Activated naive CD8-positive, alpha-beta T cell treated with anti-CD3 and anti-CD28 coated beads for 36 hours (primary cell): ENCODE measurements around the gene CALR. TPM values are rescaled to one million over a fixed set of nuclear protein-coding genes. Genes with fewer than 3 reads are reported as not detected.
"Not testable (repeated sequence)": the region's sequence is repeated elsewhere in the genome, so short reads cannot be mapped to it uniquely, and the experiment has no call there.

Experiments
- DNase-seq: peaks from one replicate; pipeline ENCODE4 v3.0.0; 2021
- H3K27ac Mint-ChIP-seq: one replicate; pipeline ENCODE4 v1.8.0; 2022; ENCODE audit warnings: mild to moderate bottlenecking, moderate library complexity, mixed read lengths
- H3K27me3 Mint-ChIP-seq: one replicate; pipeline ENCODE4 v1.8.0; 2022; ENCODE audit warnings: mild to moderate bottlenecking, mixed read lengths
- H3K36me3 Mint-ChIP-seq: one replicate; pipeline ENCODE4 v1.8.0; 2021; ENCODE audit warnings: mild to moderate bottlenecking, mixed read lengths
- H3K4me1 Mint-ChIP-seq: one replicate; pipeline ENCODE4 v1.8.0; 2021; ENCODE audit warnings: mixed read lengths
- H3K4me3 Mint-ChIP-seq: one replicate; pipeline ENCODE4 v1.8.0; 2022; ENCODE audit warnings: mild to moderate bottlenecking, moderate library complexity, mixed read lengths
- H3K9me3 Mint-ChIP-seq: one replicate; pipeline ENCODE4 v1.8.0; 2022; ENCODE audit warnings: mixed read lengths
- total RNA-seq, 2 experiments: library from RNA; stranded (reverse); gene quantifications; one replicate each; pipeline ENCODE4 v1.2.3, GENCODE V29; 2021

The CALR gene
- total RNA-seq, 2 experiments from 2014 or later = 673 to 688 TPM

- Mint-ChIP-seq H3K9me3 (no peaks in the 10 kb centered on the region), H3K27ac (no peak overlapping the region), H3K27me3 (peaks cover 17% of the 10 kb centered on the region), H3K4me3 (no peak overlapping the region), H3K4me1 (peaks cover under 1% of the 10 kb centered on the region), H3K36me3 (no peaks in the 10 kb centered on the region)
- DNase-seq = no peak
Observed at GRCh38 chr19:12975221-12975741, 36.9 kb downstream of the CALR start.

- H3K36me3 Mint-ChIP-seq, H3K27ac Mint-ChIP-seq, H3K4me1 Mint-ChIP-seq, H3K4me3 Mint-ChIP-seq, DNase-seq, H3K9me3 Mint-ChIP-seq: not testable (repeated sequence)
- H3K27me3 Mint-ChIP-seq = peaks cover 17% of the 10 kb centered on the region
Observed at GRCh38 chr19:12976109-12976508, 37.7 kb downstream of the CALR start.

GRCh38 chr19:12979974-12980373 lies 41.6 kb downstream of the CALR start:
- H3K27ac Mint-ChIP-seq = no peak overlapping the region
- peaks cover 17% of the 10 kb centered on the region for H3K27me3 Mint-ChIP-seq
- no peaks in the 10 kb centered on the region for H3K36me3 Mint-ChIP-seq
- no peak overlapping the region for H3K4me3 Mint-ChIP-seq
- no peak for DNase-seq
- H3K4me1 Mint-ChIP-seq = no peaks in the 10 kb centered on the region
- H3K9me3 Mint-ChIP-seq = no peaks in the 10 kb centered on the region

GRCh38 chr19:12982648-12983047 lies 44.2 kb downstream of the CALR start:
- Mint-ChIP-seq H3K27ac (no peak overlapping the region), H3K4me3 (no peak overlapping the region), H3K27me3 (peaks cover 10% of the 10 kb centered on the region), H3K9me3 (no peaks in the 10 kb centered on the region), H3K4me1 (no peaks in the 10 kb centered on the region), H3K36me3 (no peaks in the 10 kb centered on the region)
- no peak for DNase-seq

GRCh38 chr19:12983091-12983490 lies 44.7 kb downstream of the CALR start:
- Mint-ChIP-seq H3K4me3 (no peak overlapping the region), H3K9me3 (no peaks in the 10 kb centered on the region), H3K27ac (no peak overlapping the region), H3K27me3 (peaks cover 6% of the 10 kb centered on the region), H3K4me1 (no peaks in the 10 kb centered on the region), H3K36me3 (no peaks in the 10 kb centered on the region)
- no peak for DNase-seq

- Mint-ChIP-seq H3K4me1 (no peaks in the 10 kb centered on the region), H3K9me3 (no peaks in the 10 kb centered on the region), H3K27me3 (peaks cover 4% of the 10 kb centered on the region), H3K27ac (no peak overlapping the region), H3K4me3 (no peak overlapping the region), H3K36me3 (no peaks in the 10 kb centered on the region)
- DNase-seq = peak; percentile 87
Observed at GRCh38 chr19:12983542-12984142, 45.2 kb downstream of the CALR start.

GRCh38 chr19:12984143-12984627 lies 45.8 kb downstream of the CALR start:
- no peak overlapping the region for H3K27ac Mint-ChIP-seq
- no peak for DNase-seq
- H3K4me3 Mint-ChIP-seq = no peak overlapping the region

GRCh38 chr19:12984683-12985048 lies 46.3 kb downstream of the CALR start:
- DNase-seq = no peak
- no peak overlapping the region for H3K27ac Mint-ChIP-seq
- H3K4me3 Mint-ChIP-seq = no peak overlapping the region
- no peaks in the 10 kb centered on the region for H3K4me1 Mint-ChIP-seq
- no peaks in the 10 kb centered on the region for H3K9me3 Mint-ChIP-seq
- H3K27me3 Mint-ChIP-seq = peaks cover 4% of the 10 kb centered on the region
- H3K36me3 Mint-ChIP-seq = no peaks in the 10 kb centered on the region

More at GRCh38 chr19:12984143-12984627, 45.8 kb downstream of the CALR start:
- Mint-ChIP-seq H3K9me3 (no peaks in the 10 kb centered on the region), H3K4me1 (no peaks in the 10 kb centered on the region), H3K36me3 (no peaks in the 10 kb centered on the region), H3K27me3 (peaks cover 4% of the 10 kb centered on the region)

- DNase-seq = no peak
- Mint-ChIP-seq H3K4me3 (no peak overlapping the region), H3K9me3 (no peaks in the 10 kb centered on the region), H3K36me3 (no peaks in the 10 kb centered on the region), H3K27ac (no peak overlapping the region), H3K27me3 (peaks cover 4% of the 10 kb centered on the region), H3K4me1 (no peaks in the 10 kb centered on the region)
Observed at GRCh38 chr19:12985049-12985776, 46.8 kb downstream of the CALR start.

- no peak overlapping the region for H3K27ac Mint-ChIP-seq
- no peaks in the 10 kb centered on the region for H3K36me3 Mint-ChIP-seq
- H3K4me3 Mint-ChIP-seq = no peak overlapping the region
- H3K27me3 Mint-ChIP-seq = peaks cover 4% of the 10 kb centered on the region
- no peak for DNase-seq
- H3K9me3 Mint-ChIP-seq = no peaks in the 10 kb centered on the region
- H3K4me1 Mint-ChIP-seq = no peaks in the 10 kb centered on the region
Observed at GRCh38 chr19:12986726-12987125, 48.3 kb downstream of the CALR start.

- H3K4me1 Mint-ChIP-seq = no peaks in the 10 kb centered on the region
- H3K9me3 Mint-ChIP-seq = no peaks in the 10 kb centered on the region
- peaks cover 4% of the 10 kb centered on the region for H3K27me3 Mint-ChIP-seq
- H3K27ac Mint-ChIP-seq = no peak overlapping the region
- H3K4me3 Mint-ChIP-seq = no peak overlapping the region
- H3K36me3 Mint-ChIP-seq = no peaks in the 10 kb centered on the region
- DNase-seq = no peak
Observed at GRCh38 chr19:12987190-12987589, 48.8 kb downstream of the CALR start.

GRCh38 chr19:12987781-12988180 lies 49.4 kb downstream of the CALR start:
- Mint-ChIP-seq H3K4me1 (no peaks in the 10 kb centered on the region), H3K4me3 (no peak overlapping the region), H3K27ac (no peak overlapping the region), H3K9me3 (no peaks in the 10 kb centered on the region), H3K27me3 (peaks cover 4% of the 10 kb centered on the region), H3K36me3 (no peaks in the 10 kb centered on the region)
- no peak for DNase-seq

GRCh38 chr19:12990431-12990830 lies 52.0 kb downstream of the CALR start:
- no peaks in the 10 kb centered on the region for H3K36me3 Mint-ChIP-seq
- no peak overlapping the region for H3K27ac Mint-ChIP-seq
- H3K4me3 Mint-ChIP-seq = no peak overlapping the region
- DNase-seq = no peak
- H3K9me3 Mint-ChIP-seq = no peaks in the 10 kb centered on the region
- peaks cover 4% of the 10 kb centered on the region for H3K27me3 Mint-ChIP-seq
- peaks cover 5% of the 10 kb centered on the region for H3K4me1 Mint-ChIP-seq

- no peaks in the 10 kb centered on the region for H3K36me3 Mint-ChIP-seq
Observed at GRCh38 chr19:12990853-12991252, 52.4 kb downstream of the CALR start.

GRCh38 chr19:12991296-12991695 lies 52.9 kb downstream of the CALR start:
- Mint-ChIP-seq H3K27ac (no peak overlapping the region), H3K36me3 (no peaks in the 10 kb centered on the region), H3K4me1 (peaks cover 5% of the 10 kb centered on the region), H3K27me3 (peaks cover 4% of the 10 kb centered on the region), H3K9me3 (no peaks in the 10 kb centered on the region), H3K4me3 (no peak overlapping the region)
- no peak for DNase-seq

More at GRCh38 chr19:12990853-12991252, 52.4 kb downstream of the CALR start:
- no peak overlapping the region for H3K4me3 Mint-ChIP-seq
- peaks cover 5% of the 10 kb centered on the region for H3K4me1 Mint-ChIP-seq
- peaks cover 4% of the 10 kb centered on the region for H3K27me3 Mint-ChIP-seq
- no peak for DNase-seq
- H3K9me3 Mint-ChIP-seq = no peaks in the 10 kb centered on the region
- H3K27ac Mint-ChIP-seq = no peak overlapping the region

- Mint-ChIP-seq H3K4me1 (peaks cover 7% of the 10 kb centered on the region), H3K27me3 (no peaks in the 10 kb centered on the region), H3K36me3 (no peaks in the 10 kb centered on the region), H3K9me3 (no peaks in the 10 kb centered on the region), H3K4me3 (no peak overlapping the region), H3K27ac (no peak overlapping the region)
- no peak for DNase-seq
Observed at GRCh38 chr19:12992729-12993128, 54.3 kb downstream of the CALR start.
